CD4-positive, CD25-positive, alpha-beta regulatory T cell (primary cell): ENCODE measurements around the gene MACROD2. TPM values are rescaled to one million over a fixed set of nuclear protein-coding genes. Genes with fewer than 3 reads are reported as not detected.

Experiments used
- ATAC-seq, 2 donors: fragments of 150-1000 bp; cut with Tn5 transposase; one replicate each; pipeline ENCODE4 v1.10.0; 2021; ENCODE audit warnings: low read depth in 2 of 2, moderate number of reproducible peaks in 2 of 2, moderate library complexity in 1 of 2
- DNase-seq, 3 donors: peaks; one replicate each; pipeline versions ENCODE4 v3.0.0 to v3.0.0-alpha.2; 2012 to 2022; ENCODE audit warnings: mixed read lengths in 1 of 3
- H3K27ac ChIP-seq: one replicate; pipeline ENCODE4 v1.7.0; 2013; ENCODE audit warnings: mild to moderate bottlenecking, low read length; ENCODE audit not compliant: insufficient read depth, poor library complexity, severe bottlenecking
- H3K27me3 ChIP-seq: one replicate; pipeline ENCODE4 v1.7.0; 2013; ENCODE audit warnings: low read length; ENCODE audit not compliant: control insufficient read depth, insufficient read depth
- H3K36me3 ChIP-seq: one replicate; pipeline ENCODE4 v1.7.0; 2013; ENCODE audit warnings: mild to moderate bottlenecking, low read length, moderate library complexity; ENCODE audit not compliant: control insufficient read depth, insufficient read depth
- H3K4me1 ChIP-seq: 2 replicates; pipeline ENCODE4 v1.7.0; 2013; ENCODE audit warnings: mild to moderate bottlenecking, low read length; ENCODE audit not compliant: insufficient read depth, control insufficient read depth, poor library complexity, severe bottlenecking
- H3K4me3 ChIP-seq: one replicate; pipeline ENCODE4 v1.7.0; 2013; ENCODE audit warnings: low read depth, mild to moderate bottlenecking, low read length, moderate library complexity
- H3K9me3 ChIP-seq, 2 experiments: 1 replicate in 1 of 2; 2 replicates in 1 of 2; pipeline ENCODE4 v1.7.0; 2013; ENCODE audit warnings: low read length in 2 of 2, mild to moderate bottlenecking in 1 of 2, moderate library complexity in 1 of 2; ENCODE audit not compliant: control insufficient read depth in 2 of 2
- H3K27ac Mint-ChIP-seq, 3 donors: one replicate each; pipeline ENCODE4 v1.8.0; 2020 to 2022; ENCODE audit warnings: mild to moderate bottlenecking in 3 of 3, mixed read lengths in 3 of 3, moderate library complexity in 2 of 3
- H3K27me3 Mint-ChIP-seq: one replicate; pipeline ENCODE4 v1.8.0; 2022; ENCODE audit warnings: mild to moderate bottlenecking, mixed read lengths
- H3K36me3 Mint-ChIP-seq: one replicate; pipeline ENCODE4 v1.8.0; 2020; ENCODE audit warnings: mixed read lengths
- H3K4me1 Mint-ChIP-seq, 4 donors: one replicate each; pipeline ENCODE4 v1.8.0; 2020 to 2022; ENCODE audit warnings: mixed read lengths in 4 of 4, mild to moderate bottlenecking in 1 of 4
- H3K4me3 Mint-ChIP-seq, 4 donors: one replicate each; pipeline ENCODE4 v1.8.0; 2020 to 2022; ENCODE audit warnings: mild to moderate bottlenecking in 4 of 4, mixed read lengths in 4 of 4, moderate library complexity in 3 of 4
- H3K9me3 Mint-ChIP-seq, 7 donors: one replicate each; pipeline ENCODE4 v1.8.0; 2020 to 2022; ENCODE audit warnings: mixed read lengths in 7 of 7, mild to moderate bottlenecking in 3 of 7, moderate library complexity in 2 of 7
- polyA plus RNA-seq, 4 donors: library from polyadenylated mRNA; unstranded; fragments of 300-500 nt; fragmentation: Illumina TruSeq; gene quantifications; one replicate each; pipeline ENCODE4 v1.2.3, GENCODE V29; 2021
- total RNA-seq: library from RNA; stranded (reverse); gene quantifications from one replicate; pipeline ENCODE4 v1.2.3, GENCODE V29; 2022

The MACROD2 gene
- total and polyA plus RNA-seq, 5 donors from 2014 or later: 1.4 TPM; not detected in 4

DNA sequence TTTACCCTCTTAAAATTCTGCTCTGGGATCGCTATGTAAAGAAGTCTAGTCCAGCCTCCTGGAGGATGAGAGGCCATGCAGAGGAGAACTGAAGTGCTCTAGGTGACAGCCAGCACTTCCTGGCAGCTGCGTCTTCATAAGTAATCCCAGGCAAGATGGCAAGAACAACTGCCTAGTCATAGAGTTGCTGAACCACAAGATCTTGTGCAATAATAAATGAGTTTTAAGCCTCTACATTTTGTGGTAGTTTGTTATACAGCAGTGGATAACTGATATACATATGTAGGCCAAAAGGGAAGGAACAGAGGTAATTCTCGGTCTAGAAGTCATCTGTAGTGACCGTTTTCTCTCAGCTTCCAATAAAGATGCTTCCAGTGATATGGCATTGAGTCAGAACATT is 445.9 kb downstream of the MACROD2 start:
- no peak overlapping the region for H3K27ac Mint-ChIP-seq

DNA sequence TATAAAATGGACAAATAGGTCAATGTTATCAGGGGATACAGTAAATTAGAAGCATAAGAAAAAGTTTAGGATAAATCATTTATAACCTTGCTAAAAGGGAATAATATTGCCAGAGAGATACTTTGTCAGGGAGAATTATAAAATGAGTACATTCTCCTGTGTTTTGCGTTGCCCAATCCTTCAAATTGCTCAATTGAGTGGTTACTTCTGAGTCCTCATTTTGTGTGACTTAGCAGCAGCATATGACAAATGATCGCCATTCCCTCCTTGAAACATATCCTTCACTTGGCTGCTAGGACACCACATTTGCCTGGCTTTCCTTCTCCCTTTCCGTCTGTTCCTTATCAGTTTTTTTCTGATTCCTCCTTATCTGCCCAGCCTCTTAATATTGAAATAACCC is 448.8 kb downstream of the MACROD2 start:
- Mint-ChIP-seq H3K4me3 (no peak overlapping the region), H3K27ac (no peak overlapping the region), H3K27me3 (no peaks in the 10 kb centered on the region), H3K36me3 (no peaks in the 10 kb centered on the region), H3K4me1 (no peaks in the 10 kb centered on the region), H3K9me3 (peaks cover under 1 to 26% (median 9%) of the 10 kb centered on the region in 7 donors)
- H3K27me3 ChIP-seq: no peaks in the 10 kb centered on the region
- DNase-seq (no peak), ATAC-seq (no peak)
- no peaks in the 10 kb centered on the region for H3K36me3 ChIP-seq
- no peaks in the 10 kb centered on the region for H3K4me1 ChIP-seq
- H3K9me3 ChIP-seq: peaks cover 0 to 2% of the 10 kb centered on the region in 2 experiments
- no peak overlapping the region for H3K4me3 ChIP-seq
- no peak overlapping the region for H3K27ac ChIP-seq

More for the DNA sequence above, 445.9 kb downstream of the MACROD2 start:
- Histone ChIP-seq H3K4me1 (no peaks in the 10 kb centered on the region), H3K9me3 (peaks cover 0 to 2% of the 10 kb centered on the region in 2 experiments), H3K4me3 (no peak overlapping the region), H3K27me3 (no peaks in the 10 kb centered on the region), H3K27ac (no peak overlapping the region), H3K36me3 (no peaks in the 10 kb centered on the region)
- Mint-ChIP-seq H3K4me1 (no peaks in the 10 kb centered on the region), H3K4me3 (no peak overlapping the region), H3K9me3 (peaks cover 4 to 36% (median 16%) of the 10 kb centered on the region in 7 donors), H3K36me3 (no peaks in the 10 kb centered on the region), H3K27me3 (no peaks in the 10 kb centered on the region)
- DNase-seq (no peak), ATAC-seq (no peak)

DNA sequence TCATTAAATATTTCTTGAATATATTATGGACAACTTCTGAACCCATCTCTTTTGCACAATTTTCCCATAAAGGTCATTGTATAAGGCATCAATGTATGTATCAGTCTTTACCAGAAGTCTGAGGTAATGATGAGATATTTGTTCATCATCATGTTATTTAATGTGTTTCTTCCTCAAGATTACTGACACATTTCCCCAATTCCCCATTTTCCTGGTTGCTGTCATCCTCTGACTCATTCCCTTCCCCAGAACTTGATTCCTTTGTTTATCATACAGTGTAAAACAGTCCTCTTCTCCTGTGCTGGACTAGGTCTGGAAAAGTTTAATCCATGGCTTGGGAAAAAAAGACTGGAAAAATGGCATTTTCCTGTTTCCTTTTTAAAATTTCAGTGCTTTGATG is 450.0 kb downstream of the MACROD2 start:
- Histone ChIP-seq H3K4me3 (no peak overlapping the region), H3K27me3 (no peaks in the 10 kb centered on the region), H3K9me3 (peaks cover 0 to 5% of the 10 kb centered on the region in 2 experiments), H3K27ac (no peak overlapping the region), H3K4me1 (no peaks in the 10 kb centered on the region), H3K36me3 (no peaks in the 10 kb centered on the region)
- H3K9me3 Mint-ChIP-seq: peaks cover 1 to 31% (median 10%) of the 10 kb centered on the region in 7 donors
- no peak for ATAC-seq
- H3K27ac Mint-ChIP-seq: no peak overlapping the region
- no peaks in the 10 kb centered on the region for H3K4me1 Mint-ChIP-seq
- DNase-seq: no peak
- H3K27me3 Mint-ChIP-seq: no peaks in the 10 kb centered on the region
- no peak overlapping the region for H3K4me3 Mint-ChIP-seq
- H3K36me3 Mint-ChIP-seq: no peaks in the 10 kb centered on the region

DNA sequence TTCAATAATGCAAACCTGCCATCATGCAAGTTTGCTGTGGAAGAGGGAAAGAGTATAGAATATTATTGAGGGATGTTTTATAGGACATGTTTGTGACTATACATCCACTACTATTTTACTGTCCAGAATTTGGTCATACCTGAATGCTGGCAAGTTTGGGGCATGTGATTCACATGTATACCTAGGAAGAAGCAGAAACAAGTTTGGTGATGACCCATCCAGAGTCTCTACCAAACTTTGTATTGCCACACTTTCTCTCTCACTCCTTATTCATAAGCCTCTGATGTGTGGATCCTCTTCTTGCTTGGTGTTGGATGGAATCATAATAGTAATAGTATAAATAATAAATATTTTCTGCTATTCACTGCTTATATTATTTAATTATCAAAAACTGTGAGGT is 450.6 kb downstream of the MACROD2 start:
- no peak overlapping the region for H3K27ac Mint-ChIP-seq
- H3K4me3 ChIP-seq: no peak overlapping the region
- no peak for DNase-seq

DNA sequence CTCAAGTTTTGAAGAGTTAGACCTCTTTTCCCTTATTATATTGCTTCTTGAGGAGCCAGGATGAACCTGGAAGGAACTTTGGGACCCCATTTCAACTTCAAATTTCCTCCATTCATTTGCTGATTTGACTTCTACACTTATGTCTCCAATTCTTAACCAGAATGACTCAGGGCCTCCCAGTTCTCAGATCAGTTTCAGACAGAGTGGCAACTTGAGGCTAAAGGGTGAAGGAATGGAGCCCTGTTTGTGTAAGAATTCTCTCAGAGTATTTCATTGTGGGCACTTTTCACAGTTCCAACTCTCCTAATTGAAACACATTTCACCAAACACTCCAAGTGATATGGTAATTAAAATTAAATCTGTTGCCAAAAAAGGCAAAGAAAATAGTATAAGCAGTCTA is 451.1 kb downstream of the MACROD2 start:
- Histone ChIP-seq H3K4me3 (no peak overlapping the region), H3K4me1 (no peaks in the 10 kb centered on the region), H3K36me3 (no peaks in the 10 kb centered on the region), H3K9me3 (peaks cover 0 to 5% of the 10 kb centered on the region in 2 experiments), H3K27me3 (no peaks in the 10 kb centered on the region), H3K27ac (no peak overlapping the region)
- H3K27ac Mint-ChIP-seq: no peak overlapping the region
- no peaks in the 10 kb centered on the region for H3K4me1 Mint-ChIP-seq
- no peaks in the 10 kb centered on the region for H3K27me3 Mint-ChIP-seq
- no peak for DNase-seq
- H3K36me3 Mint-ChIP-seq: no peaks in the 10 kb centered on the region
- no peak for ATAC-seq
- H3K9me3 Mint-ChIP-seq: peaks cover 1 to 36% (median 14%) of the 10 kb centered on the region in 7 donors
- no peak overlapping the region for H3K4me3 Mint-ChIP-seq

More for the DNA sequence above, 450.6 kb downstream of the MACROD2 start:
- Histone ChIP-seq H3K4me1 (no peaks in the 10 kb centered on the region), H3K27ac (no peak overlapping the region), H3K36me3 (no peaks in the 10 kb centered on the region), H3K27me3 (no peaks in the 10 kb centered on the region), H3K9me3 (peaks cover 0 to 5% of the 10 kb centered on the region in 2 experiments)
- Mint-ChIP-seq H3K9me3 (peaks cover 1 to 35% (median 14%) of the 10 kb centered on the region in 7 donors), H3K36me3 (no peaks in the 10 kb centered on the region), H3K4me1 (no peaks in the 10 kb centered on the region), H3K4me3 (no peak overlapping the region), H3K27me3 (no peaks in the 10 kb centered on the region)
- ATAC-seq: no peak

DNA sequence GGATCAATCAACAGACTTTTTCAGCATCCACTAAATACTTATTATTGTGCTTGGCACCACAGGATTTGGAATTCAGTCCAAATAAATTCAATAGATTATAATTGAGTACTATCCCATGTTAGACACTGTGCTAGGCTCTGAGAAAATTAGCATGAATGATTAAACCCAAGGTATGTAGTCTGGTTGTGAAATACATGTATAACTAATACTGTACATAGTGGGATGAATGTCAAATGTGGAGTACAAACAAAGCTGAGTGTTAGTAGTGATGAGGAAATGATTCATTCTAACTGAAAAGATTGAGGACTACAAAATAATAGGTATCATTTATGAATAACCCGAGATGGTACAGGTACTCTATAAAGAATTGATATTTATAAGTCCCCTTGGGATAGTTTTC is 454.0 kb downstream of the MACROD2 start:
- Mint-ChIP-seq H3K27ac (no peak overlapping the region), H3K9me3 (peaks cover 1 to 32% (median 14%) of the 10 kb centered on the region in 7 donors), H3K27me3 (no peaks in the 10 kb centered on the region), H3K36me3 (no peaks in the 10 kb centered on the region), H3K4me3 (no peak overlapping the region), H3K4me1 (no peaks in the 10 kb centered on the region)
- ATAC-seq (no peak), DNase-seq (no peak)
- Histone ChIP-seq H3K9me3 (peaks cover 0 to 5% of the 10 kb centered on the region in 2 experiments), H3K27ac (no peak overlapping the region), H3K36me3 (no peaks in the 10 kb centered on the region), H3K27me3 (no peaks in the 10 kb centered on the region), H3K4me1 (no peaks in the 10 kb centered on the region), H3K4me3 (no peak overlapping the region)

DNA sequence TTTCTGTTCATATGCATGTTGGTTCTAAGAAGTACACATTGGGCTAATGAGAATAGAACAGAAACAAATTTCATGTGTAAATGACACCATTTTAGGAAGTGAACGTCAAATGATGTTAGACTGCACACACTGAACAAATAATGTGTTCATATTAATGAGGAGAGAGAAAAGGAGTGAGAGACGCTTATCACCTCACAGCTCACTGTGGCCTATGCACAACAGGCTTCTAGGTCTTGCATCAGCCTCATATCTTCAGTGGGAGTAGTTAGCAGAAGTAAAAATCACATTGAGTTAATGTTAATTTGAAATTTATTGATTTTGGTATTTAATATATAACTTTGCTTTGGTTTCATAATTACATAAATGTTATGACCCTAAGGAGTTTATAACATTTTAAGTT is 454.9 kb downstream of the MACROD2 start:
- H3K4me3 Mint-ChIP-seq: no peak overlapping the region
- H3K4me1 Mint-ChIP-seq: no peaks in the 10 kb centered on the region
- Histone ChIP-seq H3K4me1 (no peaks in the 10 kb centered on the region), H3K9me3 (peaks cover 0 to 5% of the 10 kb centered on the region in 2 experiments), H3K27ac (no peak overlapping the region), H3K27me3 (no peaks in the 10 kb centered on the region), H3K4me3 (no peak overlapping the region), H3K36me3 (no peaks in the 10 kb centered on the region)
- H3K27ac Mint-ChIP-seq: no peak overlapping the region
- no peaks in the 10 kb centered on the region for H3K27me3 Mint-ChIP-seq
- peaks cover 1 to 24% (median 10%) of the 10 kb centered on the region in 7 donors for H3K9me3 Mint-ChIP-seq
- ATAC-seq (no peak), DNase-seq (no peak)
- no peaks in the 10 kb centered on the region for H3K36me3 Mint-ChIP-seq

DNA sequence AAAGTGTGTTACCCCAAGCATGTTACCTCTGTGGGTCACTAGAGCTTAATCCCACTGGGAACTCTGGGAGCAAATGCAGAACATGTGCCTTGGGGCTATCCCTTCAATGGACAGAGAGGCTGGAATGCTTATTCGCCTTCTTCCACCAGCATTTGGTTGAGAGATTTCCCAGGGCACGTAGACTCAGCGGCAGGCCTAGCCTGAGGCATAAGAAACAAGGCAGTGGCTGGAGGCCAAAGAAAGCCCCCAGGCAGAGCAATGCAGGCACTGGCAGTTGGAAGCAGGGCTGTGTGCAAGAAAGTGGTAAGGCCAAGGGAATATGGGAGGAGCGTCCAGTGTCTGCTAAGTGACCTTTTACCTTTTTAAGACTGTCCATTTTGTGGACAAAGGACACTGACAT is 456.1 kb downstream of the MACROD2 start:
- Histone ChIP-seq H3K27me3 (no peaks in the 10 kb centered on the region), H3K4me3 (no peak overlapping the region), H3K4me1 (no peaks in the 10 kb centered on the region), H3K36me3 (no peaks in the 10 kb centered on the region), H3K9me3 (peaks cover 0 to 5% of the 10 kb centered on the region in 2 experiments), H3K27ac (no peak overlapping the region)
- H3K9me3 Mint-ChIP-seq: peaks cover 1 to 20% (median 5%) of the 10 kb centered on the region in 7 donors
- ATAC-seq (no peak), DNase-seq (no peak)
- H3K36me3 Mint-ChIP-seq: no peaks in the 10 kb centered on the region
- H3K27ac Mint-ChIP-seq: no peak overlapping the region
- no peaks in the 10 kb centered on the region for H3K4me1 Mint-ChIP-seq
- H3K4me3 Mint-ChIP-seq: no peak overlapping the region
- H3K27me3 Mint-ChIP-seq: no peaks in the 10 kb centered on the region
